HG02970 (cell line): ENCODE results near the gene RPL18A.
"Not testable (repeated sequence)": the region's sequence is repeated elsewhere in the genome, so short reads cannot be mapped to it uniquely, and the experiment has no call there.

Experiments
- ATAC-seq: cut with Tn5 transposase; IDR thresholded peaks from one replicate; pipeline ENCODE4 v1.9.1; 2021; ENCODE audit warnings: mild to moderate bottlenecking, moderate library complexity, moderate number of reproducible peaks; ENCODE audit not compliant: unreplicated experiment, low FRiP score

Gene RPL18A

GRCh38 chr19:17865364-17866311 is 5.9 kb downstream of the RPL18A start:
- no peak for ATAC-seq

GRCh38 chr19:17866312-17866963 is 6.7 kb downstream of the RPL18A start:
- ATAC-seq, result no peak

DNA sequence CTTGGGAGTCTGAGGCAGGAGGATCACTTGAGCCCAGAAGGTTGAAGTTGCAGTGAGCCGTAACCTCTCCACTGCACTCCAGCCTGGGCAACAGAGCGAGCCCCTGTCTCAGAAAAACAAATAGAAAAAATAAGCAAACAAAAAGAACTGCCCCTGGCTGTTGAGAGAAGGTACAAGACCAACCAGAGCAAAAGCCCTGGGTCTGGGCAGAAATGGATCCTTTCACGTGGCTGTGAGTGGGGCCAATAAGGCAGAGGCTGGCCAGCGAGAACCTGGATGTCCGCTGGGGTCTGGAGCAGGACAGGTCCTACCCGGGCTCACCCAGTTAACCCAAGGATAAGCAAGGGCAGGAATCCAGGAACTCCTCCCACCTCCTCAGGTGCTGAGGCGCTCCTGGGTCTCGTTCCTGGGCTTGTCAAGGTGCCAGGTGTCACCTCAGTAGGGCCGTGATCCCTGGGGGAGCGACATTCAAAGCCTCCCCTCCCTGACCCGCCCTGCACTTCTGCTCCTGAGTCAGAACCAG is 7.3 kb downstream of the RPL18A start:
- no peak for ATAC-seq

- no peak for ATAC-seq
Measured at GRCh38 chr19:17868669-17869068, 9.0 kb downstream of the RPL18A start.

GRCh38 chr19:17869114-17869608 is 9.5 kb downstream of the RPL18A start:
- ATAC-seq, result no peak

- no peak for ATAC-seq
Measured at GRCh38 chr19:17871032-17871877, 11.5 kb downstream of the RPL18A start.

DNA sequence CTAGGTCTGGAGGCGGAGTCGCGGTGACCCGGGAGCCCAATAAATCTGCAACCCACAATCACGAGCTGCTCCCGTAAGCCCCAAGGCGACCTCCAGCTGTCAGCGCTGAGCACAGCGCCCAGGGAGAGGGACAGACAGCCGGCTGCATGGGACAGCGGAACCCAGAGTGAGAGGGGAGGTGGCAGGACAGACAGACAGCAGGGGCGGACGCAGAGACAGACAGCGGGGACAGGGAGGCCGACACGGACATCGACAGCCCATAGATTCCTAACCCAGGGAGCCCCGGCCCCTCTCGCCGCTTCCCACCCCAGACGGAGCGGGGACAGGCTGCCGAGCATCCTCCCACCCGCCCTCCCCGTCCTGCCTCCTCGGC is 12.2 kb downstream of the RPL18A start, which contains the start of gene SLC5A5:
SLC5A5 (plus strand) TSS at position 68 of the 373 bp plus-strand sequence. CDS start 375 bp downstream, outside the sequence.
- no peak for ATAC-seq

- no peak for ATAC-seq
Measured at GRCh38 chr19:17872251-17873001, 12.7 kb downstream of the RPL18A start.

DNA sequence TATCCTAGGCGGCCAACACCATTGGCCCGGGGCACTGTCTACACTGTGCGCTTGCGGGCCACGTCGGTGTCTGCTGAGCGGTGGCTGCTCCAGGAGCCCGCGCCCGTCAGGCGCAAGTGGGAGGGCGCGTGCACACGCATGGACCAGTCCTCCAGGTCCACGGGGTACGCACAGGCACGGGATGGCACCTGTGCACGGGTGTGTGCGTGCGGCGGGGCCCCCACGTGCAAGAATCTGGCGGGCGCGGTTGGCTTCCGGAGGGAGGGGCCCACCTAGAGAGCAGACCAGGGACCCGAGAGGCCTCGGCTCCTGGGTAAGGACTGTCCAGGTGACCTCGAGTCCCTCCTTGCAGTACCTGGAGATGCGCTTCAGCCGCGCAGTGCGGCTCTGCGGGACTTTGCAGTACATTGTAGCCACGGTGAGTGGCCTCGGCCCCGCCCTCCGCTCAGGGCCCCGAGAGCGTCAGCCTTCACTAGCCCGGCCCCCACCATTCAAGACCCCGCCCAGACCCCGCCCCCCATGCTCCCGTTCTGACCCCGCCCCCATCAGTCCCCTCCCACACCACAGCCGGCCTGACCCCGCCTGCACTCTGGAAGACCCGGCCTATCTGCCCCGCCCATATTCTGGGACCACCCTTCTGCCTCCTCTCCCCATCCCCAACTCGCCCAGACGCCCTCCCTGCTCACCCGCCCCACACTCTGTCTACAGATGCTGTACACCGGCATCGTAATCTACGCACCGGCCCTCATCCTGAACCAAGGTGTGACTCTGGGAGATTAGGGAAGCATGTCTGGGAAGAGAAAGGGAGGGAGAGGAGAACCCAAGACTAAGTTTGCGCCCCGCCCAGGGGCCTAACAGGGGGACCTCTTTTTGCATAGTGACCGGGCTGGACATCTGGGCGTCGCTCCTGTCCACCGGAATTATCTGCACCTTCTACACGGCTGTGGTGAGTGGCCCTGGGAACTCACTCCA is 14.4 kb downstream of the RPL18A start:
- ATAC-seq, result no peak

DNA sequence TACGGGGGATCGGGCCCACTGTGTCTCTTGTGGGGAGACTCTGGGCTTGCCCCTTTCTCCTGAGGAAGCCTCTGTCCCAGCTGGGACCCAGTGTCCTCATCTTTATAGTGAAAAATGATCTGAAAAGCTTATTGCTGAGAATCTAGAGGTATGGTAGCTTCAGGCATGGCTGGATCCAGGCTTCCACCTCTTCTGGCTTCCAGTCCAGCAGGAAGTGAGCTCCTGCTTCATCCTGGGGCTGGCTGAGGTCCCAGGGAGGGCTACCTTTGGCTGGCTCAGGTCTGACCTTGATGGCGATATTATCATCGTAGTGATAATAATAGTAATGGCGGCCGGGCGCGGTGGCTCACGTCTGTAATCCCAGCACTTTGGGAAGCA is 15.0 kb downstream of the RPL18A start:
- no peak for ATAC-seq

GRCh38 chr19:17877696-17878095 is 18.0 kb downstream of the RPL18A start:
- no peak for ATAC-seq

DNA sequence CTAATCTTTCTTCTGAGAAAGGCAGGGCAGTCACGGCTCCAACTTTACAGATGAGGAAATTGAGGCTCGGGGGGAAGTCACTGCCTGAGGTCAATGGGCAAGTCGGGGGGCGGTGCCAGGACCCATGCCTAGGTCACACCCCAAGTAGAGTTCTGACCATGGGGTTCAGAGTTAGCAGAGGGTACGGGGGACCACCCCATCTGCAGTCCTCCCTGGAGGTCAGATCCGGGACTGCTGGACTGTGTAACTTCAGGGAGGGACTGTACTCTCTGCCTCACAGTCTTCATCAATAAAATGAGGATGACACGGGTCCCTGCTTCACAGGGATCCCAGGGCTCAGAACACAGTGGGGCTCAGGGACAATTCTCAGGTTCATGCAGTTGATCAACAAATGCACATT is 19.8 kb downstream of the RPL18A start:
- no peak for ATAC-seq

- no peak for ATAC-seq
Measured at GRCh38 chr19:17881701-17882100, 22.0 kb downstream of the RPL18A start.

- ATAC-seq, result no peak
Measured at GRCh38 chr19:17883627-17884410, 24.1 kb downstream of the RPL18A start.

DNA sequence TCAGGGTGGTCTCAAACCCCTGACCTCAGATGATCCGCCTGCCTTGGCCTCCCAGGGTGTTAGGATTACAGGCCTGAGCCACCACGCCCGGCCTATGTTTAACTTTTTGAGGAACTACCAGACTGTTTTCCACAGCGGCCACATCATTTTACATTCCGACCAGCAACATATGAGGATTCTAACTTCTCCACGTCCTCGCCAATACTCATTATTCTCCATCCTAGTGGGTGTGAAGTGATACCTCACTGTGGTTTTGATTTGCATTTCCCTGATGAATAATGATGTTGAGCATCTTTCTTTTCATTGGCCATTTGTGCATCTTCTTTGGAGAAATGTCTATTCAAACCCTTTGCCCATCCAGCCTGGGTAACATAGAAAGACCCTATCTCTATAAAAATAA is 26.8 kb downstream of the RPL18A start:
- ATAC-seq, result no peak

GRCh38 chr19:17887221-17887620 is 27.5 kb downstream of the RPL18A start:
- ATAC-seq, result not testable (repeated sequence)

GRCh38 chr19:17888260-17888659 is 28.6 kb downstream of the RPL18A start:
- ATAC-seq, result no peak
